Measurements from ENCODE around the gene NDRG4. TPM values are rescaled to one million over a fixed set of nuclear protein-coding genes. Genes with fewer than 3 reads are reported as not detected.
A peak's percentile ranks its signal among the peaks of the same experiment; 100 is the strongest.

NDRG4 gene
- total and polyA plus RNA-seq, 8 donors = 1.9 to 48.7 (median 12.0) TPM

- Histone ChIP-seq H3K36me3 (no peaks in the 10 kb centered on the region), H3K9me3 (no peaks in the 10 kb centered on the region), H3K4me1 (peaks cover 2 to 5% (median 3%) of the 10 kb centered on the region in 4 donors), H3K27ac (no peak overlapping the region), H3K4me3 (no peak overlapping the region), H3K27me3 (peaks cover 0 to 64% (median 16%) of the 10 kb centered on the region in 3 donors)
- intact Hi-C loops (cut with DNase I; ENCODE audit: low total_unique reads) = loop anchor here (10.0 kb wide), 1 partner anchor 138 kb away; no protein-coding TSS in a partner anchor
- peak in 1 of 2 donors; percentile 24 for DNase-seq
- 64 to 80% (median 69%) methylated on average over 17 to 20 of the region's 20 CpGs for WGBS, 5 donors
- TF ChIP-seq CTCF (IDR thresholded peaks at IDR 0.05) (no peak), POLR2AphosphoS5 (IDR thresholded peaks at IDR 0.05) (no peak)
Observed at GRCh38 chr16:58506241-58507194, 6.6 kb downstream of the NDRG4 start.

- H3K4me3 ChIP-seq = no peak overlapping the region
- DNase-seq = peak in 1 of 2 donors; percentile 24
- H3K27me3 ChIP-seq = peaks cover 0 to 55% (median 7%) of the 10 kb centered on the region in 3 donors
- H3K4me1 ChIP-seq = peaks cover 0 to 7% (median 0%) of the 10 kb centered on the region in 4 donors
- no peaks in the 10 kb centered on the region for H3K9me3 ChIP-seq
- H3K27ac ChIP-seq = no peak overlapping the region
- no peaks in the 10 kb centered on the region for H3K36me3 ChIP-seq
- no peak for TF ChIP-seq EP300 (IDR thresholded peaks at IDR 0.05)
- TF ChIP-seq POLR2AphosphoS5 (IDR thresholded peaks at IDR 0.05) = no peak
- no peak for TF ChIP-seq CTCF (IDR thresholded peaks at IDR 0.05)
- no peak for TF ChIP-seq POLR2A (IDR thresholded peaks at IDR 0.05)
- WGBS, 5 donors = 60 to 74% (median 67%) methylated on average over 12 to 15 of the region's 15 CpGs
- intact Hi-C loops (cut with DNase I; ENCODE audit: low total_unique reads) = loop anchor here (10.0 kb wide), 1 partner anchor 137 kb away; no protein-coding TSS in a partner anchor
Observed at GRCh38 chr16:58507195-58507962, 7.4 kb downstream of the NDRG4 start.

- peak in 1 of 2 donors; percentile 17 for DNase-seq
- WGBS, 5 donors = 74 to 87% (median 85%) methylated on average over 10 to 14 of the region's 14 CpGs
- Histone ChIP-seq H3K4me3 (no peak overlapping the region), H3K9me3 (no peaks in the 10 kb centered on the region), H3K36me3 (no peaks in the 10 kb centered on the region), H3K4me1 (peaks cover 0 to 7% (median 0%) of the 10 kb centered on the region in 4 donors), H3K27ac (no peak overlapping the region), H3K27me3 (peaks cover 0 to 48% (median 5%) of the 10 kb centered on the region in 3 donors)
- no peak for TF ChIP-seq EP300 (IDR thresholded peaks at IDR 0.05)
- TF ChIP-seq POLR2A (IDR thresholded peaks at IDR 0.05) = no peak
- intact Hi-C loops (cut with DNase I; ENCODE audit: low total_unique reads) = loop anchor here (10.0 kb wide), 1 partner anchor 137 kb away; no protein-coding TSS in a partner anchor
Observed at GRCh38 chr16:58507963-58508670, 8.2 kb downstream of the NDRG4 start.

GRCh38 chr16:58508671-58509251 lies 8.8 kb downstream of the NDRG4 start:
- Histone ChIP-seq H3K36me3 (no peaks in the 10 kb centered on the region), H3K4me1 (peaks cover 0 to 7% (median 3%) of the 10 kb centered on the region in 4 donors), H3K9me3 (no peaks in the 10 kb centered on the region), H3K4me3 (no peak overlapping the region), H3K27ac (no peak overlapping the region), H3K27me3 (peaks cover 0 to 42% (median 2%) of the 10 kb centered on the region in 3 donors)
- WGBS, 5 donors = 61 to 81% (median 72%) methylated on average over 4 to 5 of the region's 5 CpGs
- DNase-seq = no peak
- no peak for TF ChIP-seq CTCF (IDR thresholded peaks at IDR 0.05)
- TF ChIP-seq POLR2A (IDR thresholded peaks at IDR 0.05) = no peak
- no peak for TF ChIP-seq POLR2AphosphoS5 (IDR thresholded peaks at IDR 0.05)
- no peak for TF ChIP-seq EP300 (IDR thresholded peaks at IDR 0.05)
- intact Hi-C loops (cut with DNase I; ENCODE audit: low total_unique reads) = loop anchor here (10.0 kb wide), 1 partner anchor 136 kb away; no protein-coding TSS in a partner anchor

All from stomach (tissue), 9 donors.